WI38 (cell line): ENCODE data around the gene ANKLE2.
"Not testable (repeated sequence)": the region's sequence is repeated elsewhere in the genome, so short reads cannot be mapped to it uniquely, and the experiment has no call there.

ENCODE experiments used
- H3K4me3 ChIP-seq: 2 replicates; pipeline ENCODE4 v1.5.1; 2011; ENCODE audit warnings: low read depth, mild to moderate bottlenecking, control low read depth, low read length
- CTCF ChIP-seq: IDR thresholded peaks from 2 replicates; pipeline ENCODE4 v1.5.1; 2012; ENCODE audit warnings: low read depth, mild to moderate bottlenecking, control low read depth, low read length

ANKLE2 gene

DNA sequence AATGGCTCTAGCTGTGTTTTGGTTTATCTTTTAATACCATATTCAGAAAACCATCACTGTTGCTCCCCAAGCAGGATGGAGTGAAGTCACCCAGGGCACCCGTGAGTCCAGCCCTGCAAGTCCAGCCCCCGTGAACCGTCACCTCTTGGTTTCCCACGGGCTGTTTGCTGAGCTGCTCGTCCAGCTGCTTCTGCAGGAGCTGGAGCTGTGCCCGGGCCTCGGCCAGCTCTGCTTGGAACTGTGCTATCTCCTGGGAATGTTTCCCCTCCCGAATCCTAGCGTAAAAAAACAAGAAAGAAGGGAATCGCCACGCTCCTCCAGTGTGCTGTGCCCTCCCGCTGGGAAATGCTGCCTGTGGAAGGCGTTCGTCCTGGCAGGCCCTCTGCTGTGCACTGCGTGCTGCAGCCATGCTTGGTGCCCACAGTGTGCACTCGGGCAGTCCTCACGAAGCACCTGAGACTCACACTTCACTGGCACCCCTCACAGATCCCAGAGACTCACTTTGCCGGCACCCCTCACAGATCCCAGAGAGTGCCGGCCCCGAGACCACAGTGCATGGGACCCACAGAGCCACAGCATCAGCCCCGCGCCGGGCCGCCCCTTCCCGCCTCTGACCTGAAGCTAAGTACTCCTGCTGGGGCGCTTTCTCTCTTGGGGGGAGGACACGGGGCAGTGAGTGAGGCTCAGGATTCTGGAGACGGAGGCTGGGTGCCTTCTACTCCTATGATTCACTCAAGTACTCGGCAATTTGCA is 15.4 kb upstream of the ANKLE2 start:
- no peak for TF ChIP-seq CTCF
- no peak overlapping the region for H3K4me3 ChIP-seq

GRCh38 chr12:132776230-132776625 is 14.6 kb upstream of the ANKLE2 start:
- H3K4me3 ChIP-seq, result not testable (repeated sequence)

- no peak overlapping the region for H3K4me3 ChIP-seq
- no peak for TF ChIP-seq CTCF
Measured at GRCh38 chr12:132775502-132776229, 14.0 kb upstream of the ANKLE2 start.

GRCh38 chr12:132774646-132775275 is 13.1 kb upstream of the ANKLE2 start:
- TF ChIP-seq CTCF, result no peak
- H3K4me3 ChIP-seq, result no peak overlapping the region

DNA sequence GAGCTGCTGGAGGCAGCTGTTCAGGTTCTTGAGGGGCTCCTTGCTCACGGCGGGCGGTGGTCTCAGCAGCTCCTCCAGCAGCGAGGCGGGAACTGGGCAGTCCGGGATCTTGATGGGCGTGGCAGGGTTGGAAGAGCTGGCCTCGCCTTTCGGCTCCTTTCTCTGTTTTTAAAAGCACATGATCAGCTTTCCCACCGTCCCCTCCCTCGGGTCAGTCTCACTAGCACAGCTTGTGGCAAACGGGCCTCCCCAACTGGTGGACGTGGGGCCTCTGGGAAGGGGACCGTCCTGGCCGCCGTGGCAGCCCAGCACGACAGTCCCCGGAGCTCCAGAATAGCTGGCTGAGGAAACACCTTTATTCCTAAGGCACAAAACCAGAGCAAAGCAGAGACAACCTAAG is 12.5 kb upstream of the ANKLE2 start:
- no peak overlapping the region for H3K4me3 ChIP-seq
- TF ChIP-seq CTCF, result no peak

DNA sequence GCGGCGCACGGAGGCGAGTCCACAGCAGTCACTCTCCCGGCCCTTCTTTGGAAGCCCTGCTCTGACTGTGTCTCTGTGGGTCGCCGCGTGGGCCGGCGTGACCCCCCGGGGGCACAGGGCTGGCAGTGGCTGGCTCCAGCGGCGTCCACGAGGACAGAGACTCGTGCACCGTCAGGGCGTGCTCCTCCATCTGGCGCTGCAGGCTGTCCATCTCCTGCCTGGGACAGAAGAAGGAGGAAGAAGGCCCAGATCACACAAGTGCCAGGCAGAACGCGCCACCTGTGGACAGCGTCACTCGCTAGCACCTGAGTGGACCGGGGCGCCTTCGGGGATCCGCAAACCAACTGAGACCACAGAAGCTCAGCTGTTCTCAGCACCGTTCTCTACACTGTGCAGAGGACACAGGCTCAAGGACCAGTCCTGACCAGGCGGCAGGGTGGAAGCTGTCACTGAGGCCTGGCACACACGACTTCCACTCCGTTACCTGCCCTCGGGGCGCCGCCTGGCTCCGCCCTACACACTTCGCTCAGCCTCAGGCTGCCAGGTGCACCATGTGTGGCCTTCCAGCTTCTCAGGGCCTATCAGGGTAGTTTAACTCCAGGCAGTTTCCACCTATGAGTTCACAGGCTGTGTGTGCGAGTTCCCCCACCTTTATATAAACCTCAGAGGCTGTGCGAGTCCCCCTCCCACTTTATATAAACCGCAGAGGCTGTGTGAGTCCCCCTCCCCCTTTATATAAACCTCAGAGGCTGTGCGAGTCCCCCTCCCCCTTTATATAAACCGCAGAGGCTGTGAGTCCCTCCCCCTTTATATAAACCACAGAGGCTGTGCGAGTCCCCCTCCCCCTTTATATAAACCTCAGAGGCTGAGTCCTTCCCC is 11.7 kb upstream of the ANKLE2 start:
- H3K4me3 ChIP-seq, result no peak overlapping the region
- no peak for TF ChIP-seq CTCF

GRCh38 chr12:132772606-132773005 is 11.0 kb upstream of the ANKLE2 start:
- no peak for TF ChIP-seq CTCF
- no peak overlapping the region for H3K4me3 ChIP-seq
